GM18868 (cell line): ENCODE data around the gene KIZ.
A peak's percentile ranks its signal among the peaks of the same experiment; 100 is the strongest.

Source experiments
- ATAC-seq: cut with Tn5 transposase; IDR thresholded peaks from one replicate; pipeline ENCODE4 v1.9.1; 2021; ENCODE audit warnings: mild to moderate bottlenecking, moderate library complexity; ENCODE audit not compliant: unreplicated experiment

The KIZ gene

GRCh38 chr20:21104466-21104761, 21.5 kb upstream of the KIZ start:
- ATAC-seq: no peak

GRCh38 chr20:21104921-21105320, 21.0 kb upstream of the KIZ start:
- no peak for ATAC-seq

GRCh38 chr20:21105429-21106170, 20.3 kb upstream of the KIZ start:
- no peak for ATAC-seq

GRCh38 chr20:21106171-21107017, 19.5 kb upstream of the KIZ start, which contains the start of gene LINC00237:
Gene LINC00237 (minus strand): TSS chr20:21106358.
- no peak for ATAC-seq

GRCh38 chr20:21109144-21109543, 16.7 kb upstream of the KIZ start:
- no peak for ATAC-seq

GRCh38 chr20:21110811-21111210, 15.1 kb upstream of the KIZ start:
- ATAC-seq: no peak

- no peak for ATAC-seq
These were observed 14.5 kb upstream of the KIZ start for GRCh38 chr20:21111416-21111815.

- no peak for ATAC-seq
These were observed 12.2 kb upstream of the KIZ start for GRCh38 chr20:21113697-21114096.

GRCh38 chr20:21114584-21114983, 11.3 kb upstream of the KIZ start:
- no peak for ATAC-seq

- no peak for ATAC-seq
These were observed 8.4 kb upstream of the KIZ start for GRCh38 chr20:21117521-21117920.

- ATAC-seq: no peak
These were observed 7.7 kb upstream of the KIZ start for GRCh38 chr20:21118138-21118537.

- no peak for ATAC-seq
These were observed 7.1 kb upstream of the KIZ start for GRCh38 chr20:21118782-21119181.

- ATAC-seq: no peak
These were observed 1.7 kb upstream of the KIZ start for GRCh38 chr20:21124190-21124589.

GRCh38 chr20:21125072-21125848, 622 bp upstream of the KIZ start:
- ATAC-seq: peak; percentile 19

GRCh38 chr20:21126581-21126870, 644 bp downstream of the KIZ start:
- ATAC-seq: no peak

- ATAC-seq: no peak
These were observed 1.5 kb downstream of the KIZ start for GRCh38 chr20:21127201-21127981.

GRCh38 chr20:21129861-21130260, 4.0 kb downstream of the KIZ start:
- ATAC-seq: no peak

- no peak for ATAC-seq
These were observed 7.5 kb downstream of the KIZ start for GRCh38 chr20:21133404-21133803.

- ATAC-seq: no peak
These were observed 8.2 kb downstream of the KIZ start for GRCh38 chr20:21133917-21134622.

GRCh38 chr20:21134883-21135493, 9.1 kb downstream of the KIZ start:
- no peak for ATAC-seq
